HG03066 (cell line): ENCODE measurements around the gene LRP1B.

ENCODE experiments used
- ATAC-seq: cut with Tn5 transposase; IDR thresholded peaks from one replicate; pipeline ENCODE4 v1.9.1; 2021; ENCODE audit warnings: low read depth; ENCODE audit not compliant: unreplicated experiment

LRP1B gene

DNA sequence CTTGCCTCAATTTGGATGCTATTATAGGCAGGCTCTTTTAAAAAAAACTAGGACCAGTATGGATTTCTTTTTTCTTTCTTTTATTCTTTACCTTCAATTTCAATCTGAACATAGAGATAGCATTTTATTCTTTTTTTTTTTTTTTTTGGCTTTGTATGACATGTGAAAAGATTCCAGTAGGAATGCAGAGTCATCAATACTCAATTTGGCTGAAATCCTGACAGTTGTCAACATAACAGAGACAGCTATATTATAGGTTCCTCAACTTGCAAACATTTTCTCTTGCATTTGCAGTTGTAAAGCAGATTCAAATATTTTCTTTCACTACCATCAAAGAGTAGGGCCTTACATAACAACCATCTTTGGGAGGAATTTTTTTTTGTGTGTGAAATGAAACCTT lies 334.4 kb downstream of the LRP1B start:
- no peak for ATAC-seq

DNA sequence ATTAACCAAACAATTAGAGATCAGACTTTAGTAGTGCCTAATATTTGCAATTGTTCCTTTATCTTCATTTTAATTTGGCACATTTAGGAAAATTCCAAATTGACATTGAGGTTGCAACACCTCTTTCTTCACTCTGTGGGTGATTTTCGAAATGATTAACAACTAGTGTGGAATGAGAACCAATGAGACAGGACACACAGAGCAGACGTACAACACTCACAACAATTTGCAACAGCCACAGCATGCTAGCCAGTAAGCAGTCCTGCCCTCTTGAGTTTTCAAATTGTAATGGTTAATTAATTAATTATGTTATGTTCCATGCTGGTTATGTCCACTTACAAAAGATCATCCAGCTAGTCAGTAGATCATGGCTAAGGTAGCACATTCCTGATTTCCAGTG lies 339.3 kb downstream of the LRP1B start:
- no peak for ATAC-seq

DNA sequence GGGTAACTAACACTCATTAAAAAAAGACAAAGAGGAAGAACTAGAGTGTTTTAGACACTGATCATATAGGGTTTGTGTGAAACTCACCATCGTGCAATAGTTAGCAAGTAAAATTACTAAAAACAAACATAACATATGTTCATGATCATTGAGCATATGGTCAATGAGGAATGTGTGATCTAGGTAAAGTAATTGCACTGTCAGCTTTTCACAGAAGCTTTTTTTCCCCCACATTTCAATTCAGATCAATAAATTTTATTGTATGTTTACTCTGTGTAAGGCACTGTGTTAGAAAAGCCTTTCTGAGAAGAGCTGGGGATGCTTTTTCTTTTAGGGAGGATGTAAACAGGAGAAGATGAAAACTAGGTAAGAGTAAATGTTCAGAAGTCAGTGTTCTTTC lies 348.2 kb downstream of the LRP1B start:
- no peak for ATAC-seq

DNA sequence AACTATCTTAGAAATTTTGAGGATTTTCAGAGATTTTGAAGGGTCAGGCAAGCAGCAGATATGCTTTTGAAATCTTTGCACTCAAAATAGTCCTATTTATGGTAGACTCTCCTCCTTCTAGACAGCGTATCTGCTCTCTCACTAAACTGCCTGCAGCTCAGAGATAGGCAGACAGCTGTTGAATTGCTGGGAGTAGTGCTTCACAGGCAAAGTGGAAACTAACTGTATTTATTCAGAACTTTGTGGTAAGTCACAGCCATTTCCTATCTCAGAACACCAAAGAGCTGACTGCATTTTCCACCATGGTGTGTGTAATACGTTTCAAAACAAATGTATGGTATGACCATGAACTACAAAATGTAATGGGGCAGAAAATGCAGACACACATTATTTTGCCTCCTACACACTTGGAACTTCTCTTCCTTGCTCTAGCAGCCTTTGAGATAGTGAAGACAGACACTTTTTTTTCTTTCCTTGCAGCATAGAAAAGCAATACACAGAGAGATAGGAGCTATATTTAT lies 352.4 kb downstream of the LRP1B start:
- ATAC-seq = no peak

DNA sequence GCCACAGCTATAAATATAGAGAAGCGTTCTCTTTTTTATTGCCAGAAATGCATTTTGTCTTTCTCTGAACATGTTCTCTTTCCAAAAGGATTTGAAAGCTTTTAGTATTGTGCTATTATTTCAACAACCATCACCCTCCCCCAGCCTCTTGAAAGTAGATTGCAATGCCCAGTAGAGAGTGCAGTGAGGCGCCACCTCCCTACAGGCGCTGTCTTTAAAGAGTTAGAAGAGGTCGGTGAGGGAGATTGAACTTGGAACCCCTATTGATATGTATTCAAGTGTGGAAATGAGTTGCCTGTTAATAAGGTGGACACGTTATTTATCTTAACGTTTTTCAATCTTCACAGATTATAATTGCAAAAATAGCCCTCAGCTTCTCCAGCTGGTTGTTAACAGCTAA lies 360.3 kb downstream of the LRP1B start:
- ATAC-seq = no peak

DNA sequence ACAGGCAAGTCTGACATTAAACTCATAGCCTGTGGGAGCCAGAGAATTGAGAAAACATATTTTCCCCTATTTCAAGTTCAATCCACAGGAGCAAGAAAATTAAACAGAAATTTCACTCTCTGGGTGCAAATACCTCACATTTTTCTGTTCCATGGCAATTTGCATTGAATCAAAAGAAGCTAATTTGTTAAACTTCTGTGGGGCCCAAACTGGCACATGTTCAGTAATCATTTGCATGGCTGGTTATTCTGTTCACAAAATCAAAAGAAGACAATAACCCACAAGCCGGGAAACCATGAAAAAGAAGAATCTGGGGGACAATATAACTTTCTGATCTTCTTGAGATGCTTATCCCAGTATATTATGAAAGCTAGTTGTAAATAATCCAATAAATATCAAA lies 363.1 kb downstream of the LRP1B start:
- ATAC-seq = no peak

DNA sequence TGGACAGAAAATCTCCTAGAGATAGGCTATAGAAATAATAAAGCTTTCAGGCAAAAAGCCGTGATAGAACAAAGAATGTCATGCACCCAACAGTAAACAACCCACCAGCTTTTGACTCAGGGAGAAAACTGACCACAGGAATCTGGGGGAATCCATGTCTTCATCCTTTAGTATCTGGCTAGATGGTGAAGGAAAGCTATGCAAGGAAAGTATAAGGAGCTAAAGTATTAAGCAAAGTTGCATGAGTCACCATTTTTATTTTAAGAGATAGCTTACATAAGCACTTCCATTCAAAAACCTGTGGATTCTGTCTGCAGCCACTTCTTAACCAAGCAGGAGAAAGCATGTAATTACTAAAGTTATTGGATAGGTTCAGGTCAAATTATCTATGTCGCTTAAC lies 363.8 kb downstream of the LRP1B start:
- no peak for ATAC-seq

DNA sequence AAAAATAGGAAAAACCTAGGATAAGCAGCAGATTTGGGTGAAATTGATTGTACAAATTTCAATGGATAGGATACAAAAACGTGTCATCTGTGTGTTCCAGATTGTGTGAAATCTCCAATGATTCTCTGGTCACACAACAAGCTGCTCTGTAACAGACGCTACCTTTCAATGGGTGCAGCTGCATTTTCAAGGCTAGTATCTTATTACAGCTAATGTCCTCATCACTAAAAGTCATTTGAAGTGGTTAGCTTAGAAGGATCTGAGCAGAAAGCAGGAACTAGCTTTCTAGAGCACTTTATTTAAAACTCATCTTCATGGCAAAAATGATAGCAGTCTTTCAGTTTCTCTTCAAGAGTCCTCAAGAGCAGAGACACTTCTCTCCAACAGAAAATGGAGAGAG lies 364.6 kb downstream of the LRP1B start:
- ATAC-seq = no peak

DNA sequence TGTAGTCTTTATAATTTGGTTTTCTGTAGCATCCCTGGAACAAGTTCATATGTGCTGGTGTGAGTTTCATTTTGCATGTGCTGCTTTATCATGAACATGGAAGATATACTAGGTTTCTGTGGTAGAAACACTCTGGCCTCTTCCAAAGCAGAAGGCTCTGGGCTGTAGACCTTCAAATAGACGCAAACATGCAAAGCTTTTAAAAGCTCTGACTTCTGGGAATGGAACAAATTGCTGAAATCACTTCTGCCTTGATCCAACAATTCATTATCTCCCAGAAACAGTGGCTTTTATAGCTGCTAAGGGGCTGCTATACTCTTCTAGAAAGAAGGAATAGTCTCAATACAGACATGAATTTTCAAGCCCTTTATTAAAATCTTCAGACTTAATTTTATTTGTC lies 382.2 kb downstream of the LRP1B start:
- no peak for ATAC-seq

DNA sequence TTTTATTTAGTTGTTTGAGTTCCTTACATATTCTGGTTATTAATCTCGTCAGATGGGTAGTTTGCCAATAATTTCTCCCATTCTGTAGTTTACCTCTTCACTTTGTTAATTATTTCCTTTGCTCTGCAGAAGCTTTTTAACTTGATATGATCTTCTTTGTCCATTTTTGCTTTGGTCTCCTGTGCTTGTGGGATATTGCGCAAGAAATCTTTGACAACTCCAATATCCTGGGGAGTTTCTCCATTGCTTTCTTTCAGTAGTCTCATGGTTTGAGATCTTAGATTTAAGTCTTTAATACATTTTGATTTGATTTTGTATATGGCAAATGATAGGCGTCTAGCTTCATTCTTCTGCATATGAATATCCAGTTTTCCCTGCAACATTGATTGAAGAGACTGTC lies 389.2 kb downstream of the LRP1B start:
- no peak for ATAC-seq

DNA sequence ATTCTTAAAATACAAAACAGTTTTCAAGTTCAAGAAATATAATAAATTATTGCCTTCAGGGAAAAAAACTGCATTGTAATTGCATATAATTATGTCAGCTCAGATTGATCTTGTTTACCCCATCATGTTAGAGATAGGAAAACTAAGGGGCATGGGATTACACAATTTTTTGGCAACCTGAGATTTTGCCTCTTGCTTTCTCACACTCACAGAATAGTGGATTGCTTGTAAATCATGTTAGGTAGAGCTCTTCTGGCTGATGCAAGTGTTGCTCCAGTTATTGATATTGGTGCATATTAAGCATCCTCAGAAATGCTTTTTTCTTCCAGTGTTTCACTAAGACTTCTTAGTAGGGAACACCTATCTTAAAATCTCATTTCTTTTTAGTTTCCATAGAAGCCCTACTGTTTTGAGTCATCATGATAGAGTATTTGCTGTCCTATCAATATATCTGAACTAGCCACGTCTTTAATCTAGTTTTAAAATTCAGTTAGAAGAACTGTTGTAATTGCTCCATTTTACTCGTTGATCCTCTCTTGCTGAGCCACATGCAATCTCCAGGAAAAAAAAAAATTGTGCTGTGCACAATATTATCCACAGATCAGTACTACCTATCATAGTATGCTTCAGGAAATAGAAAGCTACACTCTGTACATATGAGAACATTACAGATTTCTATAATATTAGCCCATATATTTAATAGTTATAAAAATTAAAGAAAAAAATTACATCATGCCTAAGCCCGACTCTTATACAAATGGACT lies 393.1 kb downstream of the LRP1B start:
- no peak for ATAC-seq

DNA sequence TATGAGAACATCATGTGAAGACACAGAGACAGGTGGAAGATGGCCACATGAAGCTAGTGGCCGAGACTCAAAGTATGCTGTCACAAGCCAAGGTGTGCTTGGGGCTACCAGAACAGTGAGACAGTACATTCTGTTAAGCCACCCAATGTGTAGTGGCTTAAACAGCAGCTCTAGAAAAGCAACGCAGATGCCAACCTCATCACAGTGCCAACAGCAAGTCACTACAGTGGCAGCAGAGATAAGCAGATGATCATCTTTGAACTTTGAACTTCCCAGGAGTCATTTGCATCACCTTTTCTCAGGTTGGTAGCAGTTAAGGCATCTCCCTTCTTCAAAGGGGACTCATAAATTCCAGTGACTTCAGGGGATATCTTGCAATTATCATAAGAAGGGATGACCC lies 394.4 kb downstream of the LRP1B start:
- ATAC-seq = no peak

DNA sequence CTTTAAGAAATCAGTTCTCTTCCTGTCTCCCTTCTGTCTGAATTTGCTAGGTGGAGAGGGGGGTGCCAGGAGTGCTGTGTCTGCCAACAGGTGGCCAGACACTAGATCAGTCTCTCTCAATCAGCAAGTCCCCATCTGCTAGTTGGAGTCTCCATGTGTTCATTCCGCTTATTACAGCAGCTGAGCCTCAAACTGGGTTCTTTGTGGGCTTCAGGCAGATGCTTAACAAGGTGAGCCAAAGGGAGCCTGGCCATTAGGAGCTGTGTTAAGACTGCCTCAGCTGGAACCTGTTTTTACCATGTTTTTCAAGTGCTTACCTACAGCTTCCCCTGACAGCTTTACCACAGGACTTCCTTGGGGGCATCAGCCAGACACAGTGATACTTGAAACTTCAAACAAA lies 401.9 kb downstream of the LRP1B start:
- ATAC-seq = no peak

DNA sequence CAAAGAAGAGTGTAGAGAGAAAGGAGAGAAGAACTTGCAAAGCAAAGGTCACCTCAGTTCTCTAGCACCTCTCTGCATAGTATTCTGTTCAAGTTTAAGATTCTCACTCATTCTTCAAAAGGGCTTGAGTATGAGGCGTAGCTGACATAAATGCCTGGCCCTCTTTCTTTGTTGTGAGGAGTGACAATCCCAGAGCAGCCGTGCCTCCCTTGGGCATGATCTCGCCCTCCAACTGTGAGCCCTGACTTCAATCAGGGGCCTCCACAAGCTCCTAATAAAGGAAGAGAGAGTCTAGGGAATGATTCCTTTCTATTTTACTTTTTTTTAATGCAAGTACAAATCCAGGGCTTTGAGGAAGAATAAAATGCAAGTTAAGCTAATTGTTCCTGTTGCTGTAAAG lies 402.7 kb downstream of the LRP1B start:
- no peak for ATAC-seq

DNA sequence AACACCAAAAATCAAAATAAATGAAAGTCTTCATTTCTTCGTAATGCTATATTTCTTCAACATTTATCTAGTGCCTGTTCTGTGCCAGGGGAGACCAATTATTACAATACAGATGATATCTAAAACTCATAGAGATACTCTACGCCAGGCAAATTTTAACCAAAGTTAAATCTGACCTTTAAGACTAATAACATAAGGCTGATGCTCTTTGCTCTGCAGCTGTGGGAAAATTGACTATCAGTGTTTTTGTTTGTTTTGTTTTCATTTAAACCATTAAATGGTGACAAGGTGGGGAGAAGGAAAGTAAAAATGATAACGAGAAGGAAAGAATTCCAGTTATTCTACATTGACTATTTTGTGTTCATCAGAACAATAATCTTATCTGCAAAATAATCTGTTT lies 406.4 kb downstream of the LRP1B start:
- no peak for ATAC-seq

DNA sequence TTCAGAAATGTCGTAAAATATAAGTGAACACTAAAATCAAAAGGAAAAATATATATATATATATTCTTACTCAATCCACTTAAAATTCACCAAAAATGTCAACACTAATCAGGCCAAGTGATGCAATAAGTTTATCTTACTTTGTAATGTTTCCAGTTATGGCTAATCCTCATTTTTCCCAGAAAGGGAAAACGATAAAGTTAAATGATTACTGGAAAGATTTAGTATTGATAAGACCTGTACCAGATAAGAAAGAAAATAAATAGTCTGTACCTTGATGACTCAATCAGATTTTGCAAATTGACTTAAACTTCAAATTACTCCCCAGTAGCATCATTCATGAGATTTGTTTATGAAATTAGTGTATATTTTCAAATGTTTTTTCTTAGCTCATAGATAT lies 407.0 kb downstream of the LRP1B start:
- ATAC-seq = no peak

DNA sequence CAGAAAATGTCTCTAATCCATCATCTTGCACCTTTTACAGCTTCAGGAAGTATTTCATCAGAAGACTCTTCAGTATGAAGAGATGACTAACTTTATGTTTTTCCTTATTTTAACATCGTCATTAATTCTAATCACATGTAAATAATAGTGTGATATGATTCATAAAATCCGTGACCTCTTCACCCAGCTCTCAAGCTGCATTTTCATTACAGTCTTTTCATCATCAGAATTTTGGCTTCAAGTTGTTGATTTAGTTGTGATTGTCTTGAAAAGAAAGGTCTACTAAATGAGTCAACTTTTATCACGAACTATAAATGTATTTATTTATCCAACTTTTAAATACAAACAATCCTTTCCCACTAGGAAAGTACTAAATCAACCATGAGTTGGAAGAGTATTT lies 410.3 kb downstream of the LRP1B start:
- ATAC-seq = no peak

DNA sequence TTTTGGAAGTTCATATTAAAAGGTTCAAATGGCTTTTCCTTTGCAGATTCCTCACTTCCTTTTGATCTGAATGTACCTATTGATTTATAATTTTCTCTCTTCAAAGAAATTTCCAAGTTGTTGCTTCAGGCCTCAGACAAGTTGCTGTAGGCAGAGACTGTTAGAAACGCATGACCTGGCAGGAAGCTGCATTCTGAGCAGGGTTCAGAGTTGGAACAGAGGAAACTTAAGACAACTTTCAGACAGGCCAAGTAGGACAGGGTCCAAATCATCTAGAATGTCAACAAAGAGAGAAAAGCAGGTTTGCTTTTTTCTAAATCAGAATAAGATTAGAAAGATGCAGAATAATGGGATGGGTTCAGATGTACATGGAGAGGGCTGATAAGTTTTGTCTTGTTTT lies 416.3 kb downstream of the LRP1B start:
- ATAC-seq = no peak

DNA sequence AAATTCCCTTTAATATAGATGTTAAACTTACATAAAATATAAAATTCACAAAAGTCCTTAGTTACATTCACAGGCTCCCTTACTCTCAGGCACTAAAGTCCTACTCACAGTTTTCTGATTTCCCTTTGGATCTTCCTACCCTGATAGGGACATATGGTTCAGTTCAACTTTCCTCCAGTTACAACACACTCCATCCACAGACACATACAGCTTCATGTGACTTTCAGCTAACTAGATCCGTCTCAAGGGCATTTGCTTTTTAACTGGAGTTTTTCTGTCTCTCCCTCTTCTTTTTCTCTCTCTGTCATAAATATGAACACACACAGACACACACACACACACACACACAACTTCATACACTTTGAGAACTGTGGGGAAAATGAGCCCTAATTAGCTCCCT lies 419.2 kb downstream of the LRP1B start:
- no peak for ATAC-seq

DNA sequence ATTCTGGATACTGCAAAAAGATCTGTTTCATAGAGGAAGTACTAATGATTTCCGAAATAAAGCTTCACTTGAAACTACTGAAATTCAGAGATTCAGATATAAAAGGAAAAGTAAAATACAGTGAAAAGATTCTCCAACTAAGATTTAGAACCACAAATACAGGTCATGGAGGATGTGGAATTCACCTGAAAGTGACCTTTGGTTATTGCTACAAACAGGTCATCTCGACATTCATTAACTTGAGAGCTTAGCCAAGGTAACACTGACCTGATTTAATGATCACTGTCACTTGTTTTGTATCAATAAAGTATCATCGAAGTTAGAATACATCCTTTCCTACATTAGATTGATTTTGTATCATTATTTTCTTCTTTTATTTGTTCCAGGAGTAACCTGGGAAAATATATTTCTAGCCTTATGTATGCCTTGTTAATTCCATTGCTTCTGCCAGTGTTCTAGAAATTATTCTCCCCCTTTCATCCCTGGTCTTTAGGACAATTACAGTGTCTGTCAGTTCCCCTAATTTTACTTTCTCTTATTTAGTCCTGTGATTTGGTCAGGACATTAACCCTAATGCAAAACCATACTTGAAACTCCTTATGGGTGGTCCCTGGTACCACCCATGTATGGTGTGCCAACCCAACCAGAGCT lies 420.1 kb downstream of the LRP1B start:
- ATAC-seq = no peak

DNA sequence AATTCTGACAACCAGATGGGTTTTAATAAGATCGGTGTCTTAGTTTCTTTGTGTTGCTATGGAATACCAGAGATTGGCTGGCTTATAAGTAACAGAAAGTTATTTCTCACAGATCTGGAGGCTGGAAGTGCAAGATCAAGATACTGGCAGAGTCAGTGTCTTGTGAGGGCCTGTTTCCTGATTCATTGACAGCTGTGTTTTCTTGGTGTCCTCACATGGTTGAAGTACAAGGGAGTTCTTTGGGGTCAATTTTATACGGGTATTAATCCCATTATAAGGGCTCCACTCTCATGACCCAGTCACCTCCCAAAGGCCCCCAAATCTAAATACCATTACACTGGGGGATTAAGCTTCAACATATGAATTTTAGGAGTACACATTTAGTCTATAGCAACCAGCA lies 421.1 kb downstream of the LRP1B start:
- ATAC-seq = no peak

DNA sequence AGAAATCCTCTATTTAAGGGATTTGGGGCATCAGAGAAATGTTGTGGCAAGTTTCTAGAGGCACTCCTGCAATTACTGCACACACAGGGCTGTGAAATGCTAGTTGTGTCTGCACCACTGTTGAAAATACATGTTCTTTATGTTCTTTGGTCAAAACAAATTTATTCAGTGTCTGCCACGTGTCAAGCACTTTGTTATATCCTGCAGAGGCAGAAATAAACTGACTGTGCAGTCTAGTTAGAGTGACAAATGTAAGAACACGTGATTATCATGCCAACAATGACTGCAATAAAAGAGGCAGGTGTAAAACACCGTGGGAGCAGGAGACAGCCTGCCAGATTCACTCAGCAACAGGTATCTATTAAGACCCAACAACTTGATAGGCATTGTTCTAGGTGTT lies 423.3 kb downstream of the LRP1B start:
- ATAC-seq = no peak
